Kidney (tissue), 14 donors: ENCODE measurements around the gene GGT6. TPM values are rescaled to one million over a fixed set of nuclear protein-coding genes. Genes with fewer than 3 reads are reported as not detected.

ENCODE experiments used
- DNase-seq, 5 donors: peaks; one replicate each; pipeline ENCODE4 v3.0.0-alpha.2; 2013 to 2020
- FAIRE-seq: peaks from 2 replicates; lab custom pipeline; 2012; peaks lifted over from hg19 to GRCh38; lab: Jason Lieb, UNC
- H3K27ac ChIP-seq, 2 donors: one replicate each; pipeline ENCODE4 v1.7.0; 2013; ENCODE audit warnings: low read depth in 2 of 2, low read length in 2 of 2, inconsistent platforms in 1 of 2
- H3K27me3 ChIP-seq: one replicate; pipeline ENCODE4 v1.7.1; 2013; ENCODE audit warnings: low read length, inconsistent platforms; ENCODE audit not compliant: control insufficient read depth, insufficient read depth
- H3K36me3 ChIP-seq, 3 donors: one replicate each; pipeline versions ENCODE4 v1.7.0 to v1.7.1; 2013; ENCODE audit warnings: low read length in 3 of 3, control low read depth in 1 of 3, inconsistent platforms in 1 of 3; ENCODE audit not compliant: insufficient read depth in 3 of 3, control insufficient read depth in 2 of 3
- H3K4me1 ChIP-seq, 3 donors: one replicate each; pipeline versions ENCODE4 v1.7.0 to v1.7.1; 2013; ENCODE audit warnings: low read length in 3 of 3, inconsistent platforms in 1 of 3, low read depth in 1 of 3; ENCODE audit not compliant: control insufficient read depth in 2 of 3, insufficient read depth in 2 of 3
- H3K4me3 ChIP-seq, 3 donors: one replicate each; pipeline versions ENCODE4 v1.7.0 to v1.8.1; 2013; ENCODE audit warnings: low read length in 3 of 3, control low read depth in 1 of 3, inconsistent platforms in 1 of 3
- H3K9ac ChIP-seq, 3 donors: one replicate each; pipeline versions ENCODE4 v1.7.0 to v1.7.1; 2013; ENCODE audit warnings: low read length in 3 of 3, control low read depth in 1 of 3, inconsistent platforms in 1 of 3
- H3K9me3 ChIP-seq, 3 donors: one replicate each; pipeline versions ENCODE4 v1.7.0 to v1.7.1; 2013; ENCODE audit warnings: low read length in 3 of 3, control low read depth in 1 of 3, inconsistent platforms in 1 of 3; ENCODE audit not compliant: control insufficient read depth in 2 of 3, insufficient read depth in 1 of 3
- CTCF ChIP-seq: IDR thresholded peaks from 3 replicates; pipeline ENCODE4 v1.5.1; 2012; ENCODE audit warnings: mild to moderate bottlenecking, moderate library complexity, borderline replicate concordance; ENCODE audit not compliant: insufficient read depth; ENCODE audit errors: extremely low read depth
- intact Hi-C: fragments of 100-400 bp; cut with DNase I; formaldehyde crosslinking; loops from one replicate; pipeline ENCODE4 v1.11.1; 2022
- polyA plus RNA-seq: library from polyadenylated mRNA; stranded (reverse); fragments of 350-450 nt; fragmentation: Illumina TruSeq; extraction: RNeasy Lipid Tissue Mini Kit (QIAGEN cat#74804); gene quantifications from one replicate; pipeline ENCODE4 v1.2.3, GENCODE V29; 2014; ENCODE audit warnings: low read depth, low replicate concordance; ENCODE audit not compliant: insufficient read depth
- total RNA-seq: library from RNA; stranded (reverse); fragmentation: NEBNext Ultra II Directional; extraction: Animal tissue kit (Norgen Biotek cat#: 25700); gene quantifications from one replicate; pipeline ENCODE4 v1.2.1, GENCODE V29; 2021
- donor health status: control.
- donor health status: control.
- donor health status: control.
- donor health status: control.
- donor health status: control.
- donor health status: DM: yes; HTN: yes; CAD: no.
- donor health status: Normal renal cell carcinoma (clear cell type).

The GGT6 gene
- total and polyA plus RNA-seq, 2 donors from 2014 or later: 16.8 to 51.4 TPM

GRCh38 chr17:4536259-4536741, 24.1 kb downstream of the GGT6 start:
- Histone ChIP-seq H3K36me3 (peaks cover 0 to 4% (median 0%) of the 10 kb centered on the region in 3 donors), H3K27me3 (no peaks in the 10 kb centered on the region), H3K27ac (peak overlapping the region; percentile 47 to 51), H3K9me3 (no peaks in the 10 kb centered on the region), H3K4me3 (no peak overlapping the region), H3K4me1 (peaks cover 0 to 17% (median 4%) of the 10 kb centered on the region in 3 donors), H3K9ac (no peak overlapping the region)
- intact Hi-C loops: no loop called here
- FAIRE-seq (no peak), DNase-seq (peak in 2 of 5 donors; percentile 43 to 79)
- TF ChIP-seq CTCF: no peak

DNA sequence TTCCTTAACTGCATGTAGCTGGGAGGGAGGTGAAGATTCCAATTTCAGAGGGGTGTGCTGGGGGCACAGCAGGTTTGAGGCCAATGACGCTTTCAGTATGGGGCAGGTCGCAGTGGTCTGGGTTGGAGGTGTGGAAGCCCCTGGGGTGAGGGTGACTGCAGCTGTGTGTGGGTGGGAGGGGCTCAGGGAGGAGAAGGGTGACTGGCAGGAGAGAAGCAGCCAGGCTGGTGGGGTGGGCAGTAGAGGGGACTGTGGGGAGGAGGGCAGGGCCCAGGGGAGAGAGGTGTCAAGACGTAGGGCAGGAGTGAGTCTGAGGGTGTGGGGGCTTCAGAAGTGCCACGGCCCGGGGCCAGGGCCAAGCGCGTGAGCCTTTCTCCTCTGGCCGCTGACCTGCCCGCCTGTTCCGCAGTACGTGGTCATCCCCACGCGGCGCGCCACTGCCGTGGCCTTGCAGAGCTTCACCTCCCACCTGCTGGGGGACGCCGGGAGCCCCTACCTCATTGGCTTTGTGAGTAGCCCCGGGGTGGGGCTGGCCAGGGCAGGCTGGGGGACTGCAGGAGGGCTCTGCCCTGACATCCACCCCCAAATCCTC, 24.6 kb downstream of the GGT6 start:
- intact Hi-C loops: no loop called here
- no peak overlapping the region for H3K4me3 ChIP-seq
- no peak overlapping the region for H3K9ac ChIP-seq
- FAIRE-seq (no peak), DNase-seq (peak in 1 of 5 donors; percentile 73)
- H3K27ac ChIP-seq: no peak overlapping the region
- H3K4me1 ChIP-seq: peaks cover 0 to 17% (median 4%) of the 10 kb centered on the region in 3 donors
- TF ChIP-seq CTCF: no peak
- no peaks in the 10 kb centered on the region for H3K9me3 ChIP-seq
- H3K36me3 ChIP-seq: peaks cover 0 to 4% (median 2%) of the 10 kb centered on the region in 3 donors
- H3K27me3 ChIP-seq: no peaks in the 10 kb centered on the region

DNA sequence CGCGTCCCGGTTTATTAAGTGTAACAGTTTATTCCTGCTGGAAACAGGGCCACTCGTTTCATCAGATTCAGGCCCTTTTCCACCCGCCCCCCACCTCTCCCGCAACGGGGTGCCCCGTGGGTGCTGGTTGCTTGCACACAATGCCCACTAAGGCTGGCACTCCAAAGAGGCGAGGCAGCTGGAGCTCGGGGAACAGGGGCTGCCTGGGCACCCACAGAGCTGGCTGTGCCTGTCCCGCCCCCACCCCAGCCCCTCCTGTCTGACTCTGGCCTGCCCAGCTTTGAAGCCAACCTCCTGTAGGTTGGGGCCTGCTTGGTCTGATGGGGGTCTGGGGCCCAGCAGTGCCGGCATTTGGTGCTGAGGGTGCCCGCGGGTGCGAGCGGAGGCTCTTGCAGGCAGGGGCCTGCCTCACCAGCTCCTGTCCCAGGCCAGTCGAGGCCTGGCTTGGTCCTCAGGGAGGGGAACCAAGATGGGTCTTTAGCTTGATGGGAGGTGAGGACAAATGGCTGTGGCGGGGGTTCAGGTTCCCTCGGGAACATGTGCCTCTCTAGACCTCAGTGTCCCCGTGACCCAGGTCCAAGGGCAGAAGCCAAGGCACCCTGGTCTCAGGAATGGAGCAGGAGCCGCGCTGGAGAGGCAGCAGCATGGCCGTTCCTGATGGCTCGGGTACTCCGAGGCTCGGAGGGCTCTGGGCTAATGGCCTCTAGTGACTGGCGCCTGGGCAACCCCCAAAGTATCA, 25.3 kb downstream of the GGT6 start:
- no peak for FAIRE-seq
- intact Hi-C loops: no loop called here
- Histone ChIP-seq H3K4me1 (peaks cover 0 to 20% (median 2%) of the 10 kb centered on the region in 3 donors), H3K9ac (no peak overlapping the region), H3K27ac (no peak overlapping the region), H3K9me3 (no peaks in the 10 kb centered on the region), H3K36me3 (peaks cover 0 to 4% (median 2%) of the 10 kb centered on the region in 3 donors), H3K27me3 (no peaks in the 10 kb centered on the region), H3K4me3 (no peak overlapping the region)
- peak in 1 of 5 donors; percentile 70 for DNase-seq
- TF ChIP-seq CTCF: no peak
